H9 (cell line): ENCODE data around the gene TRIM2. TPM values are rescaled to one million over a fixed set of nuclear protein-coding genes. Genes with fewer than 3 reads are reported as not detected.

Source experiments
- DNase-seq: peaks from one replicate; pipeline ENCODE4 v3.0.0-alpha.2; 2017
- H2AFZ ChIP-seq: one replicate; pipeline ENCODE4 v1.6.1; 2013; ENCODE audit warnings: mild to moderate bottlenecking, low read length, control low read depth, moderate library complexity
- H2AK5ac ChIP-seq: 2 replicates; pipeline ENCODE4 v1.6.1; 2013; ENCODE audit warnings: low read length, control low read depth, mixed read lengths; ENCODE audit not compliant: insufficient read length
- H2BK120ac ChIP-seq: one replicate; pipeline ENCODE4 v1.6.1; 2013; ENCODE audit warnings: low read depth, mild to moderate bottlenecking, low read length, control low read depth, inconsistent platforms; ENCODE audit not compliant: poor library complexity, severe bottlenecking
- H2BK12ac ChIP-seq: 2 replicates; pipeline ENCODE4 v1.6.1; 2013; ENCODE audit warnings: low read length, control low read depth, mixed read lengths, low read depth; ENCODE audit not compliant: insufficient read length
- H2BK15ac ChIP-seq: 2 replicates; pipeline ENCODE4 v1.6.1; 2013; ENCODE audit warnings: low read depth, low read length, control low read depth
- H2BK20ac ChIP-seq: one replicate; pipeline ENCODE4 v1.6.1; 2013; ENCODE audit warnings: low read depth, mild to moderate bottlenecking, low read length, control low read depth, inconsistent platforms; ENCODE audit not compliant: poor library complexity, severe bottlenecking
- H2BK5ac ChIP-seq: 2 replicates; pipeline ENCODE4 v1.6.1; 2013; ENCODE audit warnings: low read length, control low read depth, mixed read lengths; ENCODE audit not compliant: insufficient read length
- H3K14ac ChIP-seq: 2 replicates; pipeline ENCODE4 v1.6.1; 2013; ENCODE audit warnings: low read length, control low read depth; ENCODE audit not compliant: insufficient read depth
- H3K18ac ChIP-seq: 2 replicates; pipeline ENCODE4 v1.6.1; 2013; ENCODE audit warnings: low read depth, mild to moderate bottlenecking, mixed read lengths, low read length, control low read depth; ENCODE audit not compliant: insufficient read length
- H3K23ac ChIP-seq: 2 replicates; pipeline ENCODE4 v1.6.1; 2013; ENCODE audit warnings: low read length, control low read depth, mixed read lengths, low read depth; ENCODE audit not compliant: insufficient read length
- H3K23me2 ChIP-seq: 2 replicates; pipeline ENCODE4 v1.6.1; 2013; ENCODE audit warnings: low read depth, mild to moderate bottlenecking, mixed read lengths, low read length, control low read depth; ENCODE audit not compliant: insufficient read length, poor library complexity, severe bottlenecking
- H3K27ac ChIP-seq: 2 replicates; pipeline ENCODE4 v1.5.1; 2013; ENCODE audit warnings: low read length, control low read depth, mixed read lengths, low read depth; ENCODE audit not compliant: insufficient read length
- H3K27me3 ChIP-seq: 2 replicates; pipeline ENCODE4 v1.6.1; 2013; ENCODE audit warnings: low read length, control low read depth, inconsistent platforms; ENCODE audit not compliant: insufficient read depth
- H3K4ac ChIP-seq: 2 replicates; pipeline ENCODE4 v1.6.1; 2013; ENCODE audit warnings: low read depth, mild to moderate bottlenecking, control low read depth, inconsistent platforms, low read length, moderate library complexity
- H3K4me1 ChIP-seq: 2 replicates; pipeline ENCODE4 v1.6.1; 2013; ENCODE audit warnings: low read length, control low read depth, inconsistent platforms; ENCODE audit not compliant: insufficient read depth
- H3K4me2 ChIP-seq: 2 replicates; pipeline ENCODE4 v1.6.1; 2013; ENCODE audit warnings: low read length, control low read depth, mixed read lengths; ENCODE audit not compliant: insufficient read length, insufficient read depth
- H3K56ac ChIP-seq: 2 replicates; pipeline ENCODE4 v1.6.1; 2013; ENCODE audit warnings: low read depth, mild to moderate bottlenecking, mixed read lengths, low read length, control low read depth; ENCODE audit not compliant: insufficient read length
- H3K79me1 ChIP-seq: 2 replicates; pipeline ENCODE4 v1.6.1; 2013; ENCODE audit warnings: low read depth, mild to moderate bottlenecking, moderate library complexity, low read length, control low read depth, inconsistent platforms; ENCODE audit not compliant: insufficient read depth, poor library complexity, severe bottlenecking
- H3K79me2 ChIP-seq: 2 replicates; pipeline ENCODE4 v1.6.1; 2013; ENCODE audit warnings: low read length, control low read depth, inconsistent platforms; ENCODE audit not compliant: insufficient read depth
- H3K9ac ChIP-seq: 2 replicates; pipeline ENCODE4 v1.6.1; 2013; ENCODE audit warnings: low read length, control low read depth, mixed read lengths; ENCODE audit not compliant: insufficient read length; ENCODE audit errors: extremely low read depth
- H3K9me3 ChIP-seq: one replicate; pipeline ENCODE4 v1.6.1; 2013; ENCODE audit warnings: low read depth, low read length, inconsistent platforms; ENCODE audit not compliant: control insufficient read depth
- H3T11ph ChIP-seq: one replicate; pipeline ENCODE4 v1.6.1; 2013; ENCODE audit warnings: mild to moderate bottlenecking, low read length, control low read depth, inconsistent platforms
- H4K20me1 ChIP-seq: one replicate; pipeline ENCODE4 v1.6.1; 2013; ENCODE audit not compliant: control insufficient read depth, insufficient read length, insufficient read depth
- H4K5ac ChIP-seq: 2 replicates; pipeline ENCODE4 v1.6.1; 2013; ENCODE audit warnings: low read depth, mild to moderate bottlenecking, mixed read lengths, low read length, control low read depth; ENCODE audit not compliant: insufficient read length
- H4K8ac ChIP-seq: replicated peaks from 2 replicates; pipeline ENCODE4 v1.6.1; 2013; ENCODE audit warnings: low read length, control low read depth, mixed read lengths, low read depth; ENCODE audit not compliant: insufficient read length
- H4K91ac ChIP-seq: 2 replicates; pipeline ENCODE4 v1.6.1; 2013; ENCODE audit warnings: low read depth, mild to moderate bottlenecking, moderate library complexity, mixed read lengths, low read length, control low read depth; ENCODE audit not compliant: insufficient read length
- H3K27ac Mint-ChIP-seq, 3 experiments: 2 replicates in 2 of 3; 3 replicates in 1 of 3; pipeline ENCODE4 v1.8.0; 2020 to 2021; ENCODE audit warnings: mixed read lengths in 3 of 3, mild to moderate bottlenecking in 1 of 3, moderate library complexity in 1 of 3
- H3K27me3 Mint-ChIP-seq: 2 replicates; pipeline ENCODE4 v1.8.0; 2021; ENCODE audit warnings: low read depth, mild to moderate bottlenecking, moderate library complexity, mixed read lengths
- H3K36me3 Mint-ChIP-seq, 3 experiments: 2 replicates in 2 of 3; 3 replicates in 1 of 3; pipeline ENCODE4 v1.8.0; 2020 to 2021; ENCODE audit warnings: low read depth in 3 of 3, mixed read lengths in 3 of 3; ENCODE audit not compliant: insufficient read depth in 1 of 3
- H3K4me1 Mint-ChIP-seq, 2 experiments: 2 replicates each; pipeline ENCODE4 v1.8.0; 2020; ENCODE audit warnings: mixed read lengths in 2 of 2
- H3K4me3 Mint-ChIP-seq, 2 experiments: 2 replicates in 1 of 2; 3 replicates in 1 of 2; pipeline ENCODE4 v1.8.0; 2020 to 2021; ENCODE audit warnings: mild to moderate bottlenecking in 2 of 2, mixed read lengths in 2 of 2, moderate library complexity in 1 of 2
- H3K9me3 Mint-ChIP-seq, 2 experiments: 2 replicates in 1 of 2; 3 replicates in 1 of 2; pipeline ENCODE4 v1.8.0; 2020; ENCODE audit warnings: mild to moderate bottlenecking in 2 of 2, mixed read lengths in 2 of 2, moderate library complexity in 1 of 2
- WGBS: extraction: QIAGEN DNeasy Blood & Tissue Kit; methylation state at CpG from one replicate; pipeline ENCODE4 v1.1.7; 2013; ENCODE audit warnings: missing lambda C conversion rate, low lambda C conversion rate, mixed read lengths; ENCODE audit not compliant: insufficient read length; ENCODE audit errors: extremely low coverage; 5-methylcytosine and 5-hydroxymethylcytosine counted together
- total RNA-seq: library from RNA; stranded (reverse); gene quantifications from 2 replicates; pipeline ENCODE4 v1.2.1, GENCODE V29; 2021
- TF ChIP-seq, protein P1 (sequence below): fragments of 200-600 bp; sonication (generic); conservative IDR thresholded peaks from 3 replicates; pipeline ENCODE4 v1.8.0; 2021; ENCODE audit warnings: antibody characterized with exemption, mild to moderate bottlenecking

TRIM2 gene
- total RNA-seq, 1 experiment from 2014 or later = 28.9 TPM

DNA sequence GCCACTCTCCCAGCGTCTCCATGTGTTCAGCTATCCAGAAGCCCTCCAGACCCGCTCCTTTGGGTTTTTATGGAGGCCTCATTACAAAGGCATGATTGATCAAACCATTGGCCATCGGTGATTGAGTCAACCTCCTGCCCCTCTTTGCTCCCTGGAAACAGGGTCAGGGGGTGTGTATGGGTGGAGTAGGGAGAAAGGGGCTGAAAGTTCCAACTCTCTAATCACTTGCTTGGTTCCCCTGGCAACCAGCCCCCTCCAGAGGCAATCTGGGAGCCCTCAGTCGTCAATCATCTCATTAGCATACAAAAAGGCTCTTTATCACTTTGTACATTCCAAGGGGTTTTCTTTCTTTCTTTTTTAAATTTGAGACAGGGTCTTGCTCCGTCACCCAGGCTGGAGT lies 2.3 kb downstream of the TRIM2 start:
- no peaks in the 10 kb centered on the region for H3K9me3 ChIP-seq
- Mint-ChIP-seq H3K36me3 (peaks cover 0 to 12% (median 12%) of the 10 kb centered on the region in 3 experiments; a peak in 3 of 7 replicates), H3K27me3 (peaks cover 13% of the 10 kb centered on the region; the same call in 1 of the 2 replicates), H3K27ac (peak overlapping the region; percentile 79 to 99 (median 95)), H3K4me1 (peaks cover 54 to 64% of the 10 kb centered on the region in 2 experiments), H3K4me3 (peak overlapping the region; percentile 35 to 83), H3K9me3 (no peaks in the 10 kb centered on the region; a peak in 3 of 5 replicates)
- H3K9ac ChIP-seq = no peak overlapping the region
- H3T11ph ChIP-seq = no peak overlapping the region
- H3K4me1 ChIP-seq = peaks cover 19% of the 10 kb centered on the region; the same call in 1 of the 2 replicates
- no peak overlapping the region for H2BK15ac ChIP-seq
- no CpG with 5 or more reads among the region's 5 CpGs for WGBS
- no peak overlapping the region for H3K56ac ChIP-seq
- no peak overlapping the region for H2BK12ac ChIP-seq
- no peak overlapping the region for H4K8ac ChIP-seq
- peak overlapping the region; percentile 24 for H4K91ac ChIP-seq
- H4K20me1 ChIP-seq = no peaks in the 10 kb centered on the region
- no peak overlapping the region for H2AFZ ChIP-seq
- H3K79me2 ChIP-seq = no peaks in the 10 kb centered on the region
- no peak overlapping the region for H3K4ac ChIP-seq
- H3K18ac ChIP-seq = peak overlapping the region; percentile 59
- no peak overlapping the region for H2BK5ac ChIP-seq
- H3K4me2 ChIP-seq = peak overlapping the region; percentile 87
- no peak overlapping the region for H2BK20ac ChIP-seq
- H2BK120ac ChIP-seq = no peak overlapping the region
- no peak overlapping the region for H2AK5ac ChIP-seq
- no peaks in the 10 kb centered on the region for H3K79me1 ChIP-seq
- no peak overlapping the region for H3K27ac ChIP-seq
- peak; percentile 80 for DNase-seq
- H3K23ac ChIP-seq = no peak overlapping the region
- no peaks in the 10 kb centered on the region; the same call in 1 of the 2 replicates for H3K27me3 ChIP-seq
- H3K23me2 ChIP-seq = peaks cover 22% of the 10 kb centered on the region
- no peak overlapping the region for H3K14ac ChIP-seq
- H4K5ac ChIP-seq = no peak overlapping the region
- TF ChIP-seq, protein P1, sequence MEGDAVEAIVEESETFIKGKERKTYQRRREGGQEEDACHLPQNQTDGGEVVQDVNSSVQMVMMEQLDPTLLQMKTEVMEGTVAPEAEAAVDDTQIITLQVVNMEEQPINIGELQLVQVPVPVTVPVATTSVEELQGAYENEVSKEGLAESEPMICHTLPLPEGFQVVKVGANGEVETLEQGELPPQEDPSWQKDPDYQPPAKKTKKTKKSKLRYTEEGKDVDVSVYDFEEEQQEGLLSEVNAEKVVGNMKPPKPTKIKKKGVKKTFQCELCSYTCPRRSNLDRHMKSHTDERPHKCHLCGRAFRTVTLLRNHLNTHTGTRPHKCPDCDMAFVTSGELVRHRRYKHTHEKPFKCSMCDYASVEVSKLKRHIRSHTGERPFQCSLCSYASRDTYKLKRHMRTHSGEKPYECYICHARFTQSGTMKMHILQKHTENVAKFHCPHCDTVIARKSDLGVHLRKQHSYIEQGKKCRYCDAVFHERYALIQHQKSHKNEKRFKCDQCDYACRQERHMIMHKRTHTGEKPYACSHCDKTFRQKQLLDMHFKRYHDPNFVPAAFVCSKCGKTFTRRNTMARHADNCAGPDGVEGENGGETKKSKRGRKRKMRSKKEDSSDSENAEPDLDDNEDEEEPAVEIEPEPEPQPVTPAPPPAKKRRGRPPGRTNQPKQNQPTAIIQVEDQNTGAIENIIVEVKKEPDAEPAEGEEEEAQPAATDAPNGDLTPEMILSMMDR = no peak
